Lower leg skin (tissue), 4 donors: ENCODE measurements around the gene CLASRP. TPM values are rescaled to one million over a fixed set of nuclear protein-coding genes. Genes with fewer than 3 reads are reported as not detected.
"Not testable (repeated sequence)": the region's sequence is repeated elsewhere in the genome, so short reads cannot be mapped to it uniquely, and the experiment has no call there.

Experiments used
- DNase-seq, 2 donors: peaks; one replicate each; pipeline ENCODE4 v3.0.0-alpha.2; 2019; ENCODE audit warnings: low spot score in 2 of 2
- H3K4me3 ChIP-seq: fragments of 200-600 bp; sonication (generic); 2 replicates; pipeline ENCODE4 v1.5.1; 2017; ENCODE audit warnings: mild to moderate bottlenecking, low read depth; ENCODE audit not compliant: poor library complexity, severe bottlenecking
- CTCF ChIP-seq, 3 donors: fragments of 450-650 bp; IDR thresholded peaks; one replicate each; pipeline ENCODE4 v1.5.1; 2016; ENCODE audit warnings: antibody characterized with exemption in 3 of 3, mild to moderate bottlenecking in 3 of 3, moderate library complexity in 2 of 3
- POLR2A ChIP-seq, 2 donors: fragments of 450-650 bp; IDR thresholded peaks; one replicate each; pipeline ENCODE4 v1.6.1; 2016 to 2017; ENCODE audit warnings: antibody characterized with exemption in 2 of 2, mild to moderate bottlenecking in 1 of 2, moderate library complexity in 1 of 2
- WGBS, 2 donors: methylation state at CpG; one replicate each; pipeline ENCODE4 v1.1.5; 2018; 5-methylcytosine and 5-hydroxymethylcytosine counted together
- intact Hi-C: fragments of 100-400 bp; cut with DNase I; formaldehyde crosslinking; loops from one replicate; pipeline ENCODE4 v1.15.0; 2023; ENCODE audit warnings: low total_unique reads
- total RNA-seq, 4 donors: library from RNA; depleted of rRNA; stranded (reverse); fragments of >200 nt; gene quantifications; one replicate each; pipeline ENCODE4 v1.1.0, GENCODE V29; 2016

The CLASRP gene
- total RNA-seq, 4 donors from 2014 or later, result 59.9 to 207 (median 128) TPM

- 91 to 92% methylated on average over 18 to 19 of the region's 21 CpGs for WGBS, 2 donors
- no peak overlapping the region for H3K4me3 ChIP-seq
- TF ChIP-seq POLR2A (IDR thresholded peaks at IDR 0.05) (no peak), CTCF (IDR thresholded peaks at IDR 0.05) (no peak)
- no peak for DNase-seq
- intact Hi-C loops, result no loop called here
These were observed 77.2 kb downstream of the CLASRP start for GRCh38 chr19:45115809-45116615.

GRCh38 chr19:45117167-45117594, 78.3 kb downstream of the CLASRP start:
- no peak for TF ChIP-seq POLR2A (IDR thresholded peaks at IDR 0.05)
- no peak for TF ChIP-seq CTCF (IDR thresholded peaks at IDR 0.05)
- DNase-seq, result no peak
- WGBS, 2 donors, result 52 to 58% methylated on average over 13 to 16 of the region's 16 CpGs
- no peak overlapping the region for H3K4me3 ChIP-seq
- intact Hi-C loops, result no loop called here

GRCh38 chr19:45117671-45118070, 78.8 kb downstream of the CLASRP start:
- no peak overlapping the region for H3K4me3 ChIP-seq
- WGBS, 2 donors, result 63 to 81% methylated on average over 12 of the region's 12 CpGs
- intact Hi-C loops, result no loop called here
- TF ChIP-seq POLR2A (IDR thresholded peaks at IDR 0.05) (no peak), CTCF (IDR thresholded peaks at IDR 0.05) (no peak)
- DNase-seq, result no peak

DNA sequence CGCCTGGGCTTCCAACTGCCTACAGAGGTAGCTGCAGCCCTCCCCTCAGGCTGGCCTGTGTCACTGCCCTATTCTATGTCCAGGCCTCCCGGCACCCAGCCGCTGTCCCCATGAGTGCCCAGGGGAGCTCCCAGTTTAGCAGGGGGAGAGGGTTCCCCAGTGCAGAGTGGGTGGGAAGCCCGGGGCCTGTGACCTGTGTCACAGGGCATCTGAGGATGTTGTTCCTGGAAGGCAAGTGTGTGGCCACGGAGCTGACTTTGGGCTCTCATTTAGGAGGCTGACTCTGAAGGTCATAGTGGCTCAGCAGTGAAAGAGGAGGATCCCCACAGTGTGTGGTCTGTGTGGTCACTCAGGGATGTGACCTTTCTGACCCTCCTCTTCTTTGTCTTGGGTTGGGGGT, 79.3 kb downstream of the CLASRP start:
- H3K4me3 ChIP-seq, result no peak overlapping the region
- intact Hi-C loops, result no loop called here
- no peak for TF ChIP-seq POLR2A (IDR thresholded peaks at IDR 0.05)
- no peak for TF ChIP-seq CTCF (IDR thresholded peaks at IDR 0.05)
- 64 to 81% methylated on average over 2 to 4 of the region's 5 CpGs for WGBS, 2 donors
- no peak for DNase-seq

GRCh38 chr19:45118591-45119355, 79.9 kb downstream of the CLASRP start:
- 52 to 59% methylated on average over 18 of the region's 18 CpGs for WGBS, 2 donors
- intact Hi-C loops, DNase-seq, H3K4me3 ChIP-seq: not testable (repeated sequence)

GRCh38 chr19:45119582-45119981, 80.7 kb downstream of the CLASRP start:
- TF ChIP-seq POLR2A (IDR thresholded peaks at IDR 0.05), result no peak
- TF ChIP-seq CTCF (IDR thresholded peaks at IDR 0.05), result no peak

More at GRCh38 chr19:45119582-45119981, 80.7 kb downstream of the CLASRP start:
- no peak for DNase-seq
- WGBS, 2 donors, result 62 to 63% methylated on average over 6 of the region's 6 CpGs
- intact Hi-C loops, result no loop called here
- no peak overlapping the region for H3K4me3 ChIP-seq
